GM12878 (cell line): Measurements from ENCODE around the gene MAPK1. TPM values are rescaled to one million over a fixed set of nuclear protein-coding genes. Genes with fewer than 3 reads are reported as not detected.

Experiments
- ATAC-seq: fragments of 200-7000 bp; cut with Tn5 transposase; 3 replicates; pipeline ENCODE4 v1.9.1; 2020; ENCODE audit warnings: mild to moderate bottlenecking, moderate library complexity
- BruUV-seq: library from RNA; stranded (reverse); fragments of 400-500 nt; replicated peaks from 2 replicates; lab custom pipeline; 2021; lab: Mats Ljungman, UMichigan
- CTCF ChIA-PET: fragments of 300-600 bp; sonication (Branson Sonifier 250); formaldehyde crosslinking; extraction: SDS; loops from one replicate; lab custom pipeline; 2021; ENCODE audit warnings: inconsistent platforms; lab: Yijun Ruan, JAX
- POLR2A ChIA-PET: fragments of 350-600 bp; formaldehyde crosslinking; extraction: SDS; loops from one replicate; lab custom pipeline; 2021; ENCODE audit warnings: inconsistent platforms; lab: Charles Lee
- RAD21 ChIA-PET: fragments of 300-600 bp; sonication (Branson Sonifier 250); formaldehyde crosslinking; loops from one replicate; lab custom pipeline; 2023; ENCODE audit warnings: antibody characterized with exemption; ENCODE audit not compliant: unreplicated experiment; lab: Charles Lee
- SMC1A ChIA-PET: fragments of 300-600 bp; sonication (Branson Sonifier 250); formaldehyde crosslinking; loops from one replicate; lab custom pipeline; 2023; ENCODE audit not compliant: unreplicated experiment, uncharacterized antibody; lab: Charles Lee
- DNase-seq: peaks from one replicate; pipeline ENCODE4 v3.0.0-alpha.2; 2011; ENCODE audit warnings: low read depth, low spot score
- FAIRE-seq: peaks from 3 replicates; lab custom pipeline; 2011; peaks lifted over from hg19 to GRCh38; lab: Jason Lieb, UNC
- H2AFZ ChIP-seq: 2 replicates; pipeline ENCODE4 v1.6.0; 2011; ENCODE audit warnings: low read depth, low read length, control low read depth; ENCODE audit not compliant: control insufficient read depth
- H3K27ac ChIP-seq: 2 replicates; pipeline ENCODE4 v1.5.1; 2011; ENCODE audit warnings: control low read depth; ENCODE audit not compliant: control insufficient read depth, insufficient read depth
- H3K27me3 ChIP-seq, 2 experiments: replicated peaks in 1 of 2; 2 replicates each; pipeline versions ENCODE4 v1.6.0 to v1.6.1; 2011; ENCODE audit warnings: low read length in 1 of 2; ENCODE audit not compliant: control insufficient read depth in 2 of 2, insufficient read depth in 2 of 2
- H3K36me3 ChIP-seq, 2 experiments: 2 replicates each; pipeline ENCODE4 v1.5.1; 2011; ENCODE audit warnings: low read length in 1 of 2; ENCODE audit not compliant: control insufficient read depth in 2 of 2, insufficient read depth in 2 of 2
- H3K4me1 ChIP-seq: 2 replicates; pipeline ENCODE4 v1.6.1; 2011; ENCODE audit warnings: mild to moderate bottlenecking, low read length, moderate library complexity, mixed read lengths; ENCODE audit not compliant: control insufficient read depth, insufficient read depth
- H3K4me2 ChIP-seq: 2 replicates; pipeline ENCODE4 v1.6.0; 2011; ENCODE audit warnings: control low read depth; ENCODE audit not compliant: control insufficient read depth, insufficient read depth
- H3K4me3 ChIP-seq: fragments of 200-600 bp; sonication (generic); 2 replicates; pipeline ENCODE4 v1.5.1; 2016
- H3K79me2 ChIP-seq: 2 replicates; pipeline ENCODE4 v1.6.0; 2011; ENCODE audit warnings: low read length; ENCODE audit not compliant: control insufficient read depth, insufficient read depth
- H3K9ac ChIP-seq: 2 replicates; pipeline ENCODE4 v1.8.0; 2011; ENCODE audit warnings: low read length, control low read depth, mixed read lengths; ENCODE audit not compliant: control insufficient read depth, insufficient read depth
- H3K9me3 ChIP-seq: replicated peaks from 3 replicates; pipeline ENCODE4 v1.5.1; 2011; ENCODE audit warnings: mild to moderate bottlenecking, low read length; ENCODE audit not compliant: control insufficient read depth, insufficient read depth
- H4K20me1 ChIP-seq: 2 replicates; pipeline ENCODE4 v1.6.0; 2011; ENCODE audit not compliant: control insufficient read depth, insufficient read depth
- GATAD2B ChIP-seq: fragments of 450-650 bp; conservative IDR thresholded peaks from 2 replicates; pipeline ENCODE4 v1.6.1; 2017; ENCODE audit warnings: low read depth, mild to moderate bottlenecking, moderate library complexity
- KAT2A ChIP-seq: conservative IDR thresholded peaks from 2 replicates; pipeline ENCODE4 v1.6.1; 2011; ENCODE audit warnings: low read depth, low read length; ENCODE audit not compliant: control insufficient read depth
- LARP7 ChIP-seq: fragments of 450-650 bp; IDR thresholded peaks from 2 replicates; pipeline ENCODE4 v1.6.1; 2017; ENCODE audit warnings: mild to moderate bottlenecking
- SIX5 ChIP-seq: IDR thresholded peaks from 2 replicates; pipeline ENCODE4 v1.6.1; 2011; ENCODE audit warnings: mild to moderate bottlenecking, low read depth, low read length, moderate library complexity; ENCODE audit not compliant: severe bottlenecking
- SMAD1 ChIP-seq: fragments of 450-650 bp; IDR thresholded peaks from 2 replicates; pipeline ENCODE4 v1.6.1; 2018; ENCODE audit warnings: mild to moderate bottlenecking, low read depth; ENCODE audit not compliant: partially characterized antibody
- SMARCA5 ChIP-seq: fragments of 450-650 bp; IDR thresholded peaks from 2 replicates; pipeline ENCODE4 v1.6.1; 2017; ENCODE audit warnings: mild to moderate bottlenecking
- TARDBP ChIP-seq: IDR thresholded peaks from 2 replicates; pipeline ENCODE4 v1.6.1; 2016; ENCODE audit warnings: borderline replicate concordance
- USF1 ChIP-seq: IDR thresholded peaks from 2 replicates; pipeline ENCODE4 v1.6.1; 2011; ENCODE audit warnings: borderline replicate concordance, low read depth, mild to moderate bottlenecking, moderate library complexity, mixed read lengths, low read length; ENCODE audit not compliant: insufficient read depth; ENCODE audit errors: extremely low read length
- WGBS: methylation state at CpG from one replicate; pipeline ENCODE4 v1.1.6; 2016; ENCODE audit warnings: low lambda C conversion rate; ENCODE audit not compliant: insufficient replicate concordance, insufficient coverage; ENCODE audit errors: missing lambda C conversion rate; 5-methylcytosine and 5-hydroxymethylcytosine counted together
- in situ Hi-C: fragments of 300-500 bp; cut with MboI; formaldehyde crosslinking; loops from 9 replicates; pipeline ENCODE4 v1.14.3; 2018; ENCODE audit warnings: mixed read lengths
- intact Hi-C: fragments of 100-400 bp; cut with micrococcal nuclease; formaldehyde crosslinking; loops from one replicate; pipeline ENCODE4 v1.14.2; 2022; ENCODE audit not compliant: unreplicated experiment
- polyA plus RNA-seq, 11 experiments: library from polyadenylated mRNA; depleted of rRNA in 4 of 11; unstranded in 6 of 11; stranded (reverse) in 5 of 11; fragments of >200 nt; fragmentation: Nextera tagmentation in 4 of 11; fragmentation: Illumina TruSeq in 1 of 11; extraction: Ambion mirVana in 4 of 11; extraction: Trizol in 1 of 11; gene quantifications; 1 replicate in 1 of 11; 2 replicates in 10 of 11; pipeline versions ENCODE4 v1.2.1 to v1.2.3, GENCODE V29; 2011 to 2016; ENCODE audit warnings: inconsistent platforms in 2 of 11, missing spikeins in 2 of 11, low read depth in 1 of 11
- total RNA-seq, 4 experiments: library from RNA; depleted of rRNA in 3 of 4; stranded (reverse); fragments of >200 nt in 3 of 4; fragmentation: Illumina TruSeq in 1 of 4; extraction: Trizol in 1 of 4; gene quantifications; 2 replicates each; pipeline versions ENCODE4 v1.2.1 to v1.2.3, GENCODE V29; 2013 to 2021

Gene MAPK1
- total and polyA plus RNA-seq, 10 of the 15 experiments (the other 5 are each of a cell fraction or from before 2014, with no cell fraction given): 7.0 to 123 (median 58.4) TPM

GRCh38 chr22:21736084-21736642, 131.3 kb downstream of the MAPK1 start:
- H2AFZ ChIP-seq: no peak overlapping the region; the same call in 1 of the 2 replicates
- no peak for ATAC-seq
- no TSS peak for BruUV-seq
- H3K27me3 ChIP-seq: no peaks in the 10 kb centered on the region
- peaks cover 5% of the 10 kb centered on the region; the same call in 1 of the 2 replicates for H3K4me1 ChIP-seq
- RAD21 ChIA-PET: interaction anchor here (0.8 to 1.9 kb wide), 3 partner anchors 19 to 36 kb away, joined by 3 to 6 read pairs (median 6); no protein-coding TSS in a partner anchor
- no peaks in the 10 kb centered on the region for H4K20me1 ChIP-seq
- SMC1A ChIA-PET: interaction anchor here (1.8 kb wide), 1 partner anchor 27 kb away, joined by 8 read pairs; no protein-coding TSS in a partner anchor
- no peak overlapping the region for H3K4me3 ChIP-seq
- intact Hi-C loops: no loop called here
- CTCF ChIA-PET: interaction anchor here (1.5 kb wide), 1 partner anchor 25 kb away, joined by 3 read pairs; no protein-coding TSS in a partner anchor
- no peak for DNase-seq
- no peak overlapping the region for H3K27ac ChIP-seq
- FAIRE-seq: no peak
- no peaks in the 10 kb centered on the region for H3K36me3 ChIP-seq
- TF ChIP-seq LARP7 (peak; percentile 65; the same call in 1 of the 2 replicates), KAT2A (no peak), GATAD2B (peak; percentile 23), SMAD1 (no peak), SMARCA5 (0 out of 2 replicates have a peak, but pooled peaks have one; percentile 26), TARDBP (no peak), USF1 (no peak), SIX5 (no peak)
- H3K9me3 ChIP-seq: no peaks in the 10 kb centered on the region
- peak overlapping the region; percentile 100; the same call in 1 of the 2 replicates for H3K4me2 ChIP-seq
- no peaks in the 10 kb centered on the region for H3K79me2 ChIP-seq
- H3K9ac ChIP-seq: no peak overlapping the region
- WGBS: 75% methylated on average over 39 of the region's 65 CpGs
- in situ Hi-C loops: no loop called here
- POLR2A ChIA-PET: interaction anchor here (1.3 to 1.5 kb wide), 2 partner anchors 27 to 29 kb away, joined by 3 to 4 read pairs; no protein-coding TSS in a partner anchor
